Endothelial cell of umbilical vein (primary cell): ENCODE data around the gene IL1RL2. TPM values are rescaled to one million over a fixed set of nuclear protein-coding genes. Genes with fewer than 3 reads are reported as not detected.

Experiments
- BruUV-seq: library from RNA; stranded (reverse); fragments of 400-500 nt; replicated peaks from 2 replicates; lab custom pipeline; 2021; lab: Mats Ljungman, UMichigan
- CTCF ChIA-PET: fragments of 300-600, 350-600 bp; sonication (Branson Sonifier 250); formaldehyde crosslinking; loops from one replicate; lab custom pipeline; 2021; ENCODE audit warnings: antibody characterized with exemption, inconsistent platforms; lab: Charles Lee
- POLR2A ChIA-PET: fragments of 300-600, 350-600 bp; sonication (Branson Sonifier 250); formaldehyde crosslinking; loops from one replicate; lab custom pipeline; 2021; ENCODE audit warnings: antibody characterized with exemption, inconsistent platforms; lab: Charles Lee
- DNase-seq: peaks from one replicate; pipeline ENCODE4 v3.0.0-alpha.2; 2011; ENCODE audit warnings: low read depth, low spot score
- FAIRE-seq: peaks from 2 replicates; lab custom pipeline; 2011; peaks lifted over from hg19 to GRCh38; lab: Jason Lieb, UNC
- H2AFZ ChIP-seq: 2 replicates; pipeline ENCODE4 v1.6.0; 2012; ENCODE audit warnings: low read depth, low read length, control low read depth, inconsistent platforms
- H3K27ac ChIP-seq: 2 replicates; pipeline ENCODE4 v1.5.1; 2011; ENCODE audit warnings: low read depth, mild to moderate bottlenecking, control low read depth, low read length, moderate library complexity; ENCODE audit not compliant: insufficient read depth
- H3K27me3 ChIP-seq, 2 experiments: 2 replicates each; pipeline versions ENCODE4 v1.6.0 to v1.6.1; 2011; ENCODE audit warnings: low read length in 2 of 2, mixed read lengths in 1 of 2; ENCODE audit not compliant: control insufficient read depth in 2 of 2, insufficient read depth in 2 of 2
- H3K36me3 ChIP-seq, 2 experiments: 2 replicates in 1 of 2; 3 replicates in 1 of 2; pipeline ENCODE4 v1.5.1; 2011; ENCODE audit warnings: low read length in 2 of 2, mild to moderate bottlenecking in 1 of 2, moderate library complexity in 1 of 2; ENCODE audit not compliant: control insufficient read depth in 2 of 2, insufficient read depth in 2 of 2; ENCODE audit errors: extremely low read depth in 1 of 2
- H3K4me1 ChIP-seq: 3 replicates; pipeline ENCODE4 v1.5.1; 2011; ENCODE audit warnings: mild to moderate bottlenecking, low read length; ENCODE audit not compliant: control insufficient read depth, insufficient read depth; ENCODE audit errors: extremely low read depth
- H3K4me2 ChIP-seq: 2 replicates; pipeline ENCODE4 v1.6.1; 2011; ENCODE audit warnings: low read length, control low read depth, mixed read lengths; ENCODE audit not compliant: insufficient read depth
- H3K4me3 ChIP-seq, 3 experiments: fragments of 200-600 bp in 1 of 3; sonication (generic), shearing (Covaris generic) in 1 of 3; replicated peaks in 1 of 3; 2 replicates each; pipeline ENCODE4 v1.5.1; 2011 to 2016; ENCODE audit warnings: control low read depth in 3 of 3, low read length in 3 of 3, mild to moderate bottlenecking in 2 of 3, inconsistent platforms in 1 of 3, low read depth in 1 of 3, moderate library complexity in 1 of 3; ENCODE audit not compliant: insufficient read depth in 1 of 3
- H3K79me2 ChIP-seq: 2 replicates; pipeline ENCODE4 v1.6.0; 2012; ENCODE audit warnings: low read length, inconsistent platforms; ENCODE audit not compliant: control insufficient read depth, insufficient read depth
- H3K9ac ChIP-seq: replicated peaks from 2 replicates; pipeline ENCODE3; 2011; ENCODE audit warnings: low read length, control low read depth; ENCODE audit not compliant: insufficient read depth; ENCODE audit errors: extremely low read depth
- H3K9me1 ChIP-seq: replicated peaks from 3 replicates; pipeline ENCODE4 v1.6.0; 2011; ENCODE audit warnings: mild to moderate bottlenecking, low read length; ENCODE audit not compliant: control insufficient read depth, insufficient read depth; ENCODE audit errors: extremely low read depth
- H3K9me3 ChIP-seq: replicated peaks from 2 replicates; pipeline ENCODE4 v1.5.1; 2012; ENCODE audit warnings: low read length, inconsistent platforms; ENCODE audit not compliant: control insufficient read depth, insufficient read depth
- H4K20me1 ChIP-seq: replicated peaks from 2 replicates; pipeline ENCODE3; 2011; ENCODE audit warnings: mild to moderate bottlenecking, low read length; ENCODE audit not compliant: control insufficient read depth, insufficient read depth; ENCODE audit errors: extremely low read depth
- EZH2 ChIP-seq: IDR thresholded peaks from 2 replicates; pipeline ENCODE4 v1.6.1; 2012; ENCODE audit warnings: borderline replicate concordance, low read depth, mild to moderate bottlenecking, moderate library complexity, low read length, inconsistent platforms; ENCODE audit not compliant: severe bottlenecking
- FOS ChIP-seq: IDR thresholded peaks from 2 replicates; pipeline ENCODE4 v1.6.1; 2011; ENCODE audit warnings: mild to moderate bottlenecking, low read length, moderate library complexity, borderline replicate concordance; ENCODE audit not compliant: insufficient read depth
- GATA2 ChIP-seq: IDR thresholded peaks from 2 replicates; pipeline ENCODE4 v1.7.0; 2011; ENCODE audit warnings: low read depth, mild to moderate bottlenecking, moderate library complexity, mixed read lengths, low read length; ENCODE audit not compliant: insufficient read length, insufficient read depth
- JUN ChIP-seq: IDR thresholded peaks from 2 replicates; pipeline ENCODE4 v1.6.1; 2011; ENCODE audit warnings: borderline replicate concordance, low read depth; ENCODE audit not compliant: insufficient read length, insufficient read depth
- MYC ChIP-seq: IDR thresholded peaks from one replicate; pipeline ENCODE4 v1.6.1; 2011; ENCODE audit warnings: mild to moderate bottlenecking, low read depth, low read length
- POLR2A ChIP-seq: IDR thresholded peaks from 2 replicates; pipeline ENCODE4 v1.6.1; 2012; ENCODE audit warnings: low read depth, mild to moderate bottlenecking, control low read depth, low read length
- POLR2AphosphoS5 ChIP-seq: IDR thresholded peaks from 2 replicates; pipeline ENCODE4 v1.6.1; 2012; ENCODE audit warnings: low read depth, mild to moderate bottlenecking, control low read depth, low read length, moderate library complexity; ENCODE audit not compliant: insufficient read depth
- dilution Hi-C: fragments of 300-500 bp; cut with MboI; formaldehyde crosslinking; loops from one replicate; pipeline ENCODE4 v1.15.0; 2019; ENCODE audit warnings: low sequenced_read_pairs; ENCODE audit not compliant: extremely low pct_ligation_motif_present
- intact Hi-C: fragments of 100-400 bp; cut with micrococcal nuclease; formaldehyde crosslinking; loops from one replicate; pipeline ENCODE4 v1.10.0; 2022
- polyA plus RNA-seq, 4 experiments: library from polyadenylated mRNA; depleted of rRNA in 3 of 4; stranded (reverse) in 3 of 4; unstranded in 1 of 4; fragments of >200 nt; gene quantifications; 2 replicates each; pipeline versions ENCODE4 v1.2.1 to v1.2.3, GENCODE V29; 2011 to 2012; ENCODE audit warnings: missing spikeins in 1 of 4
- total RNA-seq: library from RNA; stranded (reverse); gene quantifications from 2 replicates; pipeline ENCODE4 v1.2.3, GENCODE V29; 2021
- TF ChIP-seq, protein P1 (sequence below): IDR thresholded peaks from 2 replicates; pipeline ENCODE4 v1.6.1; 2011; ENCODE audit not compliant: insufficient read depth, insufficient read length
- TF ChIP-seq, protein P2 (sequence below), 2 donors: IDR thresholded peaks; 1 replicate in 1 of 2; 2 replicates in 1 of 2; pipeline ENCODE4 v1.5.1; 2011; ENCODE audit warnings: low read length in 2 of 2, mild to moderate bottlenecking in 2 of 2, moderate library complexity in 2 of 2, control low read depth in 1 of 2, inconsistent platforms in 1 of 2, low read depth in 1 of 2; ENCODE audit not compliant: insufficient read depth in 1 of 2; ENCODE audit errors: extremely low read depth in 1 of 2

The IL1RL2 gene
- total and polyA plus RNA-seq, 2 donors (not counting 3 experiments of a cell fraction or from before 2014, with no cell fraction given) = 0.11 TPM; not detected in 1

DNA sequence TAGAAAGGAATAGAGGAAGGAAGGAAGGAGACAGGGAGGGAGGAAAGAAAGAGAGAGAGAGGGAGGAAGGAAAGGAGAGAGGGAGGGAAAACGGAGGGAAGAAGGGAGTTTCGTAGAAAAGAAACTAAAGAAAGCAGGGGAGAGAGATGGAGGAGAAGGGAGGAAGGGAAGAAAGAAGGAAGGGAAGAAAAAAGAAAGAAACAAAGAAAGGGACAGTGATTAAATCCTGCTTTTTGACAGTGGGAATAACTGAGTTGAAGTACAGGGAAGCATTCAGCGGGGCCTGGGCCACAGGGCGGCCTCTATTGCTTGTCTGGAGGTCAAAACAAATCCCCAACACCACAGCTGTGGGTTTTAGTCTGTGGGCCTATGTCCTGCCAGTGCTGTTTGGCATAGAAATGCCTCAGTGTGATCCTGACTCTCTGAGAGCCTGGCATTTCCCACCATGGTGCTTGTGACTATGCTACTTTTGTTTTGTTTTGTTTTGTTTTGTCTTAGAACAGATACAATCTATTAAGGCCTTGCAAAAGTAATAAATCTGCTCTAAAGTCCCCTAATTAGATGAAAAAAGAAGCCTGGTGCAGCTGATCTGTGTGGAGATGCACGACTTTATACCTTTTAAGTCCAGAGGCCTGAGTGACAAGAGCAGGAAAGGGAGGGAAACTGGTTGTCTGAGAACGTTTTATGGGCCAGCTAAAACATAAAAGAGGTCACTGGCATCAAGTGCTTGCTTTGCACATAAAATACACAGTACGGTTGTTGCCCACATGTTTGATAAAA lies 40.0 kb downstream of the IL1RL2 start:
- Histone ChIP-seq H3K9ac (peak overlapping the region; percentile 69), H3K9me3 (no peaks in the 10 kb centered on the region), H4K20me1 (no peaks in the 10 kb centered on the region), H3K27me3 (no peaks in the 10 kb centered on the region), H3K4me3 (no peak overlapping the region), H3K4me2 (peak overlapping the region; percentile 53), H3K4me1 (peaks cover 25% of the 10 kb centered on the region), H3K79me2 (no peaks in the 10 kb centered on the region), H3K36me3 (no peaks in the 10 kb centered on the region), H3K27ac (peak overlapping the region; percentile 96), H3K9me1 (no peaks in the 10 kb centered on the region), H2AFZ (peak overlapping the region; percentile 80)
- ChIA-PET CTCF (interaction anchor here (0.7 to 0.9 kb wide), 2 partner anchors 131 to 206 kb away, joined by 3 read pairs; no protein-coding TSS in a partner anchor), POLR2A (no interaction called here)
- TSS peak; percentile 99 for BruUV-seq
- intact Hi-C loops = no loop called here
- FAIRE-seq = no peak
- TF ChIP-seq FOS (no peak), EZH2 (no peak), POLR2AphosphoS5 (no peak), JUN (no peak), POLR2A (no peak), GATA2 (no peak), MYC (no peak)
- TF ChIP-seq, protein P1, sequence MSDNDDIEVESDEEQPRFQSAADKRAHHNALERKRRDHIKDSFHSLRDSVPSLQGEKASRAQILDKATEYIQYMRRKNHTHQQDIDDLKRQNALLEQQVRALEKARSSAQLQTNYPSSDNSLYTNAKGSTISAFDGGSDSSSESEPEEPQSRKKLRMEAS = no peak
- TF ChIP-seq, protein P2, sequence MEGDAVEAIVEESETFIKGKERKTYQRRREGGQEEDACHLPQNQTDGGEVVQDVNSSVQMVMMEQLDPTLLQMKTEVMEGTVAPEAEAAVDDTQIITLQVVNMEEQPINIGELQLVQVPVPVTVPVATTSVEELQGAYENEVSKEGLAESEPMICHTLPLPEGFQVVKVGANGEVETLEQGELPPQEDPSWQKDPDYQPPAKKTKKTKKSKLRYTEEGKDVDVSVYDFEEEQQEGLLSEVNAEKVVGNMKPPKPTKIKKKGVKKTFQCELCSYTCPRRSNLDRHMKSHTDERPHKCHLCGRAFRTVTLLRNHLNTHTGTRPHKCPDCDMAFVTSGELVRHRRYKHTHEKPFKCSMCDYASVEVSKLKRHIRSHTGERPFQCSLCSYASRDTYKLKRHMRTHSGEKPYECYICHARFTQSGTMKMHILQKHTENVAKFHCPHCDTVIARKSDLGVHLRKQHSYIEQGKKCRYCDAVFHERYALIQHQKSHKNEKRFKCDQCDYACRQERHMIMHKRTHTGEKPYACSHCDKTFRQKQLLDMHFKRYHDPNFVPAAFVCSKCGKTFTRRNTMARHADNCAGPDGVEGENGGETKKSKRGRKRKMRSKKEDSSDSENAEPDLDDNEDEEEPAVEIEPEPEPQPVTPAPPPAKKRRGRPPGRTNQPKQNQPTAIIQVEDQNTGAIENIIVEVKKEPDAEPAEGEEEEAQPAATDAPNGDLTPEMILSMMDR (IDR thresholded peaks at IDR 0.05; ENCODE audit: extremely low read depth in 1 of 2, insufficient read depth in 1 of 2, low read depth in 1 of 2, low read length in 2 of 2) = no peak
- dilution Hi-C loops = no loop called here
- DNase-seq = peak; percentile 76
